GM10248 (cell line): Measurements from ENCODE around the gene OXT.
"Not testable (repeated sequence)": the region's sequence is repeated elsewhere in the genome, so short reads cannot be mapped to it uniquely, and the experiment has no call there.

ENCODE experiments used
- CTCF ChIA-PET: fragments of 300-600 bp; sonication (Branson Sonifier 250); formaldehyde crosslinking; extraction: SDS; loops from one replicate; lab custom pipeline; 2021; ENCODE audit warnings: antibody characterized with exemption; lab: Yijun Ruan, JAX
- POLR2A ChIA-PET: fragments of 350-650 bp; sonication (Branson Sonifier 250); formaldehyde crosslinking; extraction: SDS; loops from one replicate; lab custom pipeline; 2020; ENCODE audit warnings: antibody characterized with exemption; lab: Yijun Ruan, JAX
- DNase-seq: peaks from one replicate; pipeline ENCODE4 v3.0.0; 2012; ENCODE audit errors: extremely low spot score
- TF ChIP-seq, protein P1 (sequence below): IDR thresholded peaks from 2 replicates; pipeline ENCODE4 v1.5.1; 2012; ENCODE audit warnings: mild to moderate bottlenecking, low read depth; ENCODE audit errors: extremely low read depth, missing control alignments, control extremely low read depth

The OXT gene

GRCh38 chr20:3109350-3110302 lies 38.2 kb downstream of the OXT start:
- POLR2A ChIA-PET = no interaction called here
- DNase-seq = no peak
- CTCF ChIA-PET = interaction anchor here (1.3 to 2.9 kb wide), 3 partner anchors 10 to 56 kb away, joined by 3 to 14 read pairs (median 3); no protein-coding TSS in a partner anchor
- TF ChIP-seq, protein P1, sequence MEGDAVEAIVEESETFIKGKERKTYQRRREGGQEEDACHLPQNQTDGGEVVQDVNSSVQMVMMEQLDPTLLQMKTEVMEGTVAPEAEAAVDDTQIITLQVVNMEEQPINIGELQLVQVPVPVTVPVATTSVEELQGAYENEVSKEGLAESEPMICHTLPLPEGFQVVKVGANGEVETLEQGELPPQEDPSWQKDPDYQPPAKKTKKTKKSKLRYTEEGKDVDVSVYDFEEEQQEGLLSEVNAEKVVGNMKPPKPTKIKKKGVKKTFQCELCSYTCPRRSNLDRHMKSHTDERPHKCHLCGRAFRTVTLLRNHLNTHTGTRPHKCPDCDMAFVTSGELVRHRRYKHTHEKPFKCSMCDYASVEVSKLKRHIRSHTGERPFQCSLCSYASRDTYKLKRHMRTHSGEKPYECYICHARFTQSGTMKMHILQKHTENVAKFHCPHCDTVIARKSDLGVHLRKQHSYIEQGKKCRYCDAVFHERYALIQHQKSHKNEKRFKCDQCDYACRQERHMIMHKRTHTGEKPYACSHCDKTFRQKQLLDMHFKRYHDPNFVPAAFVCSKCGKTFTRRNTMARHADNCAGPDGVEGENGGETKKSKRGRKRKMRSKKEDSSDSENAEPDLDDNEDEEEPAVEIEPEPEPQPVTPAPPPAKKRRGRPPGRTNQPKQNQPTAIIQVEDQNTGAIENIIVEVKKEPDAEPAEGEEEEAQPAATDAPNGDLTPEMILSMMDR = no peak

DNA sequence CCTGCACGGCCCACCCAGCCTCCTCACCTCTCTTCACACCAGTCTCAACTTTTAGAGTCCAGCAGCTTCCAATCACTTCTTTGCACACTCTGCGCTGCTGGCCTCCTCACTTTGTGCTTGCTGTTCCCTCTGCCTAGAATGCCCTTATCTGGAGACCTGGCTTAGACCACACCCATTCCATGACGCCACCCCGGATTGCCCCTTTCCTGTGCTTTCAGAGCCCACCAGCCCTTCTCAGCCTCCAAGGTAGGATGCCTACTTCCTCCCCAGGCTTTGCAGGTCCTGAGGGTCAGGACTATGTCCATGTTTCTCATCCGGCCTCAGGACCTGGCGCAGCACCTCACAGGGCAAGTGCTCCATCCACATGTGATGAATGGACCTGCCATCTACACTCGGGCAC lies 40.1 kb downstream of the OXT start:
- no peak for DNase-seq
- ChIA-PET POLR2A (no interaction called here), CTCF (no interaction called here)
- TF ChIP-seq, protein P1 = no peak

- DNase-seq = no peak
- TF ChIP-seq, protein P1 = no peak
- POLR2A ChIA-PET = no interaction called here
- CTCF ChIA-PET = interaction anchor here (5.6 kb wide), 1 partner anchor 59 kb away, joined by 23 read pairs; no protein-coding TSS in a partner anchor
Measured at GRCh38 chr20:3111995-3112394, 40.6 kb downstream of the OXT start.

GRCh38 chr20:3115190-3116107 lies 44.0 kb downstream of the OXT start:
- ChIA-PET POLR2A (no interaction called here), CTCF (interaction anchor here (0.6 to 5.6 kb wide), 14 partner anchors 10 to 80 kb away, joined by 3 to 23 read pairs (median 4); no protein-coding TSS in a partner anchor)
- peak; percentile 82 for DNase-seq
- TF ChIP-seq, protein P1 = peak; percentile 60

DNA sequence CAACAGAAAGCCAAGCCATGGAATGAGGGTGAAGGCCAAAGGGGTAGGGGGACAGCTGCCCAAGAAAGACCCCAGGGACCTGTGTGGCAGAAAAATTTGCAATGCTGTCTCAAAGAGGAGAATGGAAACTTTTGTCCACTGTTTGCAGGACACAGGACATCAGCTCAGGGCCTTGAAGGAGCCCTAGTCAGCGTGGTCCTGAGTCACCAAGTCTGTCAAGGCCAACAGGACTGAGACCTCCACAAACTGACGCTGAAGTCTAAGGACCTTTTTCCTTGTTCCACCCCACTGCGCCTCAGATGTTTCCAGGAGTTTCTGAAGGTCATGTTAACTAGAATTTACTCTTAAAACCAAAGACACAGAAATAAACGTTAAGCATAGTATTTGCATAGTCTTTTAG lies 44.9 kb downstream of the OXT start:
- CTCF ChIA-PET = interaction anchor here (1.1 to 5.6 kb wide), 8 partner anchors 13 to 76 kb away, joined by 3 to 23 read pairs (median 4); no protein-coding TSS in a partner anchor
- no peak for DNase-seq
- POLR2A ChIA-PET = no interaction called here
- TF ChIP-seq, protein P1 = no peak

DNA sequence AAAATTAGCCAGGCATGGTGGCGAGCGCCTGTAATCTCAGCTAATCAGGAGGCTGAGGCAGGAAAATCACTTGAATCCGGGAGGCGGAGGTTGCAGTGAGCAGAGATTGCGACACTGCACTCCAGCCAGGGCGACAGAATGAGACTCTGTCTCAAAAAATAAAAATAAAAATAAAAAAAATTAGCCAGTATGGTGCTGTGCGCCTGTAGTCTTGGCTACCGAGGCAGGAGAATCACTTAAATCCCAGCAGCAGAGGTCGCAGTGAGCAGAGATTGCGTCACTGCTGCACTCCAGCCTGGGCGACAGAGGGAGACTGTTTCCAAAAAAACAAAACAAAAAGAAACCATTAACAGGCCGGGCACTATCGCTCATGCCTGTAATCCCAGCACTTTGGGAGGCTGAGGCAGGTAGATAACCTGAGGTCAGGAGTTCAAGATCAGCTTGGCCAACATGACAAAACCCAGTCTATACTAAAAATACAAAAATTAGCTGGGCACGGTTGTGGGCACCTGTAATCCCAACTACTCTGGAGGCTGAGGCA lies 46.5 kb downstream of the OXT start:
- TF ChIP-seq, protein P1 = peak; percentile 64
- CTCF ChIA-PET = interaction anchor here (0.9 to 5.6 kb wide), 6 partner anchors 11 to 198 kb away, joined by 3 to 23 read pairs (median 4); partner anchors contain the start of genes FASTKD5 and UBOX5

More for the DNA sequence above, 46.5 kb downstream of the OXT start:
- DNase-seq, POLR2A ChIA-PET: not testable (repeated sequence)
